GM08714 (cell line): ENCODE measurements around the gene ALOXE3.
A peak's percentile ranks its signal among the peaks of the same experiment; 100 is the strongest.

Source experiments
- H3K4me3 ChIP-seq: fragments of 200-500 bp; sonication (Bioruptor generic); 2 replicates; pipeline ENCODE4 v1.5.1; 2014; ENCODE audit warnings: mild to moderate bottlenecking, low read length, inconsistent platforms
- ZNF274 ChIP-seq: IDR thresholded peaks from 2 replicates; pipeline ENCODE4 v1.6.1; 2012; ENCODE audit warnings: mild to moderate bottlenecking, low read depth, low read length

ALOXE3 gene

DNA sequence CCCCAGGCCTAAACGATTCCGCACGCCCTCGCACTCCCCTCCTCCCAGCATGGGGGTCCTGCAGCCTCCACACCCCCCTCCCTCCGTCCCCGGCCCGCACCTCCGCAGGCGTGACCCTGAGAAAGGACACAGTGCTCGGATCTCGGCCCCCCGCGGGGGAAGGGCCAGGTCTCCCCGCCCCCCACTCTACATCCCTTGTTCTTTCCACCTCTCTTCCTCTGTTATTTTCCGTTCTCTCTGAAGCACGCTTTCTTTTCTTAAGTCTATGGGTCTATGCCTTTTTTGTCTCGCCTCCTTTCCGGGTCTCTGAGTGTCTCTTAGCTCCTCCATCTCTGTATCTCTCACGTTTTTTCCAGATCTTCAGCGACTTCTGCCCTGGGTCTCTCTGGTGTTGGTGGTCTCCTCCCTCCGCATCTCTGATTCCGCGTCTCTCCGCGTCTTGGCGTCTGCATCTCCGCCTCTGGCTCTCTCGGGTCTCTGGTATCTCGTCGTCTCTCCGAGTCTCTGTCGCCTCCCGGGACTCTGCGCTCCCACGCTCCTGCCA lies 7.7 kb upstream of the ALOXE3 start:
- TF ChIP-seq ZNF274 = no peak
- H3K4me3 ChIP-seq = peak overlapping the region; percentile 95

DNA sequence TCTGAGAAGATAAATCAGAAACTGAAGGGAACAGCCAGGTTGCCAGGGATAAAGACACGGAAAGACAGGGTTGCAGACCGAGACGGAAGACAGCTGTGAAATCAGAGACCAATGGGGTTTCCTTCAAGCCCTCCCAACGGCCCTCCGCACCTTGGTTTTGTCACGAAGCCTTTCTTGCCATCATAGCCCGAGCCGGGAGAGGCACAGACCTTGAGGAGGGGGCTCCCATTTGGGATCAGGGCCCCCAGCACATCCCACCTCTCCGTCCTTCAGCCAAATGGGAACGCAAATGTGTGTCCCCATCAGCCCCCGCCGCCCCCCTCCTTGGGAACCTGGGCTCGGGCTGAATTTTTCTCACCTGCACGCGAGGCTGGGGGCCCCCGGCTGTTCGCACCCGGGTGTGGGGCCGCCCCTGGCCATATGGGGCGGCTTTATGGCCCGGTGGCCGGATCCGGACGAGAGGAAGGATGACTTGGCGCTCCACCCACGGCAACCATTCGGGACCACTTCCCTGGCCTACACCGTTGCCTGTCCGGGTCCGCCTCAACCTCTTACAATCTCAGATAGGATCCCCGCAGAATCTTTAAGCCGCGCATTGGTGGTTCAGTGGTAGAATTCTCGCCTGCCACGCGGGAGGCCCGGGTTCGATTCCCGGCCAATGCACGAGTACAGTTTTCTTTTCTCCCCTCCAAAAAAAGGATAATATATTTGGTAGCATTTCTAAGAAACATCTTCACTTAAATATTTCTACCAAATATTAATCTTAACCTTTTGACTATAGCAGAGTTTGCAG lies 7.0 kb upstream of the ALOXE3 start:
- no peak for TF ChIP-seq ZNF274
- peak overlapping the region; percentile 95 for H3K4me3 ChIP-seq

GRCh38 chr17:8124350-8125153 lies 6.2 kb upstream of the ALOXE3 start:
- peak overlapping the region; percentile 84; the same call in 1 of the 2 replicates for H3K4me3 ChIP-seq
- TF ChIP-seq ZNF274 = no peak

DNA sequence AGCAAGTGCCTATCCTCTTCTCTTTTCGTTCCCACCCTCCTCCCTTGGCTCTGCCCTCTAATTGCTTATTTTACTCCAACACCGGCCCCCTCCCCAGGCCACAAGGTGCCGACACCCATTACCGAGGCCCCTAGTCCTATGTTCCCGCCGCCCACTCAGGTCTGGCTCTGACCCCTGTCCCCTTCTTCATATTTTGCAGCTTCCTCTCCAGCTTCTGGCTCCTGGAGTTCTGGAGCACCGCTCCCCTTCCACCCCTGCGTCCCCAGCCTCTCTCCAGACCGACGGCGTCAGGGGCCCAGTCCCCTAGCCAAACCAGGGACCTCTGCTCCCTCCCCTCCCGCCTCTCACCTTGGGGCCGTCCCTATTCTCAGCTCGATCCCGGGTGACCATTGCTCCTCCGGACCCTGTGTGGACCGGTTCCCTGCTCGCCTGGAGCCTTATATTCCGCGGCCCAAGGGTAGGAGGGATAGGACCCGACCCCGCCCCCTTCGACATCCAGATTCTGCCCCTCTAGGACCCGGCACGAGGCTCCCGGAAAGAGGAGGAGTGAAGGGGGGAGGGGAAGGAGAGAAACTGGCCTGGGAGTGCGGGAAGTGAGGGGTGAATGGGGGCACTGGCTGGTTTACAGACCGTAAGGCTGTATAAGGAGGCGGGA lies 5.5 kb upstream of the ALOXE3 start, which contains the start of gene HES7:
Gene HES7, minus strand, starts transcription at position 412 of the 655 bp plus-strand sequence. Its CDS starts 22 bp downstream, at position 390.
- peak within 1 kb of the TSS; percentile 84; the same call in 1 of the 2 replicates for H3K4me3 ChIP-seq
- TF ChIP-seq ZNF274 = no peak

DNA sequence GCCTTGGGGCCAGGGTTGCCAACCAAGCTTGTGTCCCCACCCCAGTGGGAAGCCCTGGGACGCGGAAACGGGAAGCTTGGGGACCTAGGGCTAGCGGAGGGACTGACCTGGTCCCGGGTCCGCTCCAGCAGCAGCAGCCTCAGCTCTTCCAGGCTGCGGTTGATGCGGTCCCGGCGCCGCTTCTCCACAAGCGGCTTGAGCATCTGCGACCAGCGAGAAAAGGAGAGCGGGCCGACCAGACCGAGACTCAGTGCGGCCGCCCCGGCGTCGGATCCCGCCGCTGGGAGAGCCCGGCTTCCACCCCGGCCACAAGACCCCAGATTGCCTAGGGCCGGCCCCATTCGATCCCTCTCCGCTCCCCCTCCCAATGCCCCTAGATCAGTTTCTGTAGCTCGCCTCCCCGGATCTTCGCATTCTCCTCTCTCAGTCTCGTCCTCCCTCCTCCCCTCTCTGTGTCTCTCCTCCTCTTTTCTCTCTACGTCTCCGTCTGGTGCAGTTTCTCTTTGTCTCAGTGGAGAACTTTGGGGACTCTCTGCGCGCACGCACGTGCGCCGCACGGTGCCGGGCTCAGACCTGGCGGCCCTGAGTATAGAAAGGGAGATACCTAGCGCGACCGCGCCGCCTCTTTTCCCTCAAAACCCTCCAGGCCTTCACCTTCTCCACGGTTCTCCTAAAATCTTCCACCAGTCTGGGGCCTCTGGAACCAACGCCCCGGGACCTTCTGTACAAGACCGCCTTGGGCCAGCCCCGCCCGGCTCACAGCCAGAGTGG lies 4.8 kb upstream of the ALOXE3 start:
- peak overlapping the region; percentile 84 for H3K4me3 ChIP-seq
- TF ChIP-seq ZNF274 = no peak

- peak overlapping the region; percentile 84 for H3K4me3 ChIP-seq
- no peak for TF ChIP-seq ZNF274
These were observed 4.2 kb upstream of the ALOXE3 start for GRCh38 chr17:8122422-8122923.

DNA sequence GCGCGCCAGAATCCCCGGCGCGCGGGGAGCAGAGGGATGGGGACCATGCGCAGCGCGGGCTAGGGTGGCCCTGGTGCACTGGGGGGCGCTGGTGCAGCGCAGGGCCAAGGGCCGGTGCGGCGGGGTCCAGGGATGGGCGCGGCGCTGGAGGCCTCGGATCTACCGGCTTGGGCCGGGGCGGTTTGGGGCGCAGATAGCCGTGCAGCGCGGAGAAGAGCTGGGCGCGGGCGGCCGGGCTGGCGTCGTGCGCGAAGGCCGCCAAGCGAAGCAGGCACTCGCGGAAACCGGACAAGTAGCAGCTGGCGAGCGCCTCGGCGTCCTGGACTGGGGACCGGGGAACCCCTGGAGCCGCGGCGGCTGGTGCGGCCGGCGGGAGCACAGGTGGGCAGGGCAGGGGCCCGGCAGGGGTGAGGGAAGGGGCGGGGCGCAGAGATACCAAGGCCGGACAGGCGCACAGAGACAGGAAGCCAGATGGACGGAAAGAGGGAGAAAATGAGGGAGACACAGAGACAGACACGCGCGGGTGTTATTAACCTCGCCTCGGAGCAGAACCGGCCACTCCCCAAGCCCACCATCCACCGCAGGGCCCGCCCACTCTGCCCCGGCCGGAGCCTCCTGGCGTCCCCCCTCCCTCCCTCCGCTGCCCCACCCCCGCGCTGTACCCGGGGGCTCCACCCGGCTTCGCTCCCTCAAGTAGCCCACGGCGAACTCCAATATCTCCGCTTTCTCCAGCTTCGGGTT lies 3.5 kb upstream of the ALOXE3 start:
- peak overlapping the region; percentile 84 for H3K4me3 ChIP-seq
- no peak for TF ChIP-seq ZNF274

DNA sequence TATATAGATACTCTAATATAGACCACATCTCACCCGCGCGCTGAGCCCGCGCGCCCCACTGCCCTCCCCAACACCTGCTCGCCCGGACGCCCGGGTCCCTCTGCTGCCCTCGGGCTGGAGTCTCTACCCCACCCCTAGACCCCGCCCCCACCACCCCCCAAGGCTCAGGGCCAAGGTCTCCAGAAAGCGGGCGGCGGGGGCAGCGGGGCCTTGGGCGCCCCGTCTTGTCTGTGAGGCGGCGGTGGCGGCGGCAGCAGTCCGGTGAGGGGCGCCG lies 3.0 kb upstream of the ALOXE3 start:
- TF ChIP-seq ZNF274 = no peak
- peak overlapping the region; percentile 84 for H3K4me3 ChIP-seq

DNA sequence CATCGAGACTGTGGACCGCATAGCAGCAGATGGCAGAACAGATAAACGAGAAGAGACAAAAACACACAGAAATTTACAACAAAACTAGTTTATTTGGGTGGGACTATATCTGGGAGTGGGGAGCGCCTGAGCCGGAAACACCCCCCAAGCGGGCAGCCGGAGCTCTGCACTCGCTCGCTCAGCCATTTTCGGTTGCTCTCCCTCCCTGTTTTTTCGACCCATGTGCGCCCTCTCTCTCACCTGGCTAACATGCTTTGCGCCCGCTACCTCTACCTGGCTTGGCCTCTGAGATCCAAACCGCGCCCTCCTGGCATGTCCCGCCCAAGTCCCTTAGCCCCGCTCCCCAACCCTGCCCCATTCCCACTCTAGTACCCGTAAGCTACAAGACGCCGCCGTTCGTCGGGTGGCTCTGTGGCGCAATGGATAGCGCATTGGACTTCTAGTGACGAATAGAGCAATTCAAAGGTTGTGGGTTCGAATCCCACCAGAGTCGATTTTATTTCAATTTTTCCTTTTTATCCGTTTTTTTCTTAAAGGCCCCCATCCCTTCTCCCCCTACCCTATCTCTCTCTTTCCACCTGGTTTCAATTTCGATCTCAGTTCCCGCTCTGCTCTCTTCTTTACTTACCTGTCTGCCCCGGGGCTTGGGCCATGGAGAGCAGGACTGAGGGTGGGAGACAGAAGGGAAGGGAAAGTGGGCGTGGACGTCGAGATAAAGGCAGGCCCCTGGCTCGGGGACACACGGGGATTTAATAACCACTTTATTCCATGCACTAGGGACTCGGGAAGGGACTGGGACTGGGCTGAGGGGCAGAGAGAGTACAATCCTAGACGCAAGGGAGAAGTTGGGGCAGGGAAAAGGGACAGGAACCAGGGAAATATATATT lies 2.4 kb upstream of the ALOXE3 start:
- H3K4me3 ChIP-seq = peak overlapping the region; percentile 84
- no peak for TF ChIP-seq ZNF274

- no peak for TF ChIP-seq ZNF274
- peak overlapping the region; percentile 84 for H3K4me3 ChIP-seq
These were observed 1.5 kb upstream of the ALOXE3 start for GRCh38 chr17:8119581-8120519.
